ENCODE measurements around the gene R3HDML. TPM values are rescaled to one million over a fixed set of nuclear protein-coding genes. Genes with fewer than 3 reads are reported as not detected.

R3HDML gene
- total RNA-seq, 4 donors from 2014 or later, result not detected

GRCh38 chr20:44334709-44335108 is 2.1 kb upstream of the R3HDML start:
- Histone ChIP-seq H3K9me3 (no peaks in the 10 kb centered on the region), H3K36me3 (no peaks in the 10 kb centered on the region), H3K4me1 (no peaks in the 10 kb centered on the region), H3K27ac (no peak overlapping the region), H3K4me3 (no peak overlapping the region), H3K27me3 (no peaks in the 10 kb centered on the region)
- no peak for DNase-seq
- TF ChIP-seq CTCF (IDR thresholded peaks at IDR 0.05), result no peak
- TF ChIP-seq POLR2A (IDR thresholded peaks at IDR 0.05), result no peak

GRCh38 chr20:44335675-44336074 is 1.2 kb upstream of the R3HDML start:
- H3K27ac ChIP-seq, result no peak overlapping the region
- DNase-seq, result no peak
- H3K4me1 ChIP-seq, result no peaks in the 10 kb centered on the region
- H3K27me3 ChIP-seq, result no peaks in the 10 kb centered on the region
- TF ChIP-seq POLR2A (IDR thresholded peaks at IDR 0.05), result no peak
- TF ChIP-seq CTCF (IDR thresholded peaks at IDR 0.05), result no peak
- H3K9me3 ChIP-seq, result no peaks in the 10 kb centered on the region
- H3K4me3 ChIP-seq, result no peak overlapping the region
- H3K36me3 ChIP-seq, result no peaks in the 10 kb centered on the region

GRCh38 chr20:44336086-44336485 is 757 bp upstream of the R3HDML start:
- Histone ChIP-seq H3K9me3 (no peaks in the 10 kb centered on the region), H3K36me3 (no peaks in the 10 kb centered on the region), H3K27me3 (no peaks in the 10 kb centered on the region), H3K4me1 (no peaks in the 10 kb centered on the region), H3K4me3 (no peak overlapping the region), H3K27ac (no peak overlapping the region)
- no peak for DNase-seq
- TF ChIP-seq CTCF (IDR thresholded peaks at IDR 0.05) (no peak), POLR2A (IDR thresholded peaks at IDR 0.05) (no peak)

GRCh38 chr20:44342248-44342647 is 5.4 kb downstream of the R3HDML start:
- DNase-seq, result no peak
- H3K36me3 ChIP-seq, result no peaks in the 10 kb centered on the region
- no peak overlapping the region for H3K27ac ChIP-seq
- H3K4me1 ChIP-seq, result no peaks in the 10 kb centered on the region
- H3K9me3 ChIP-seq, result no peaks in the 10 kb centered on the region
- H3K27me3 ChIP-seq, result no peaks in the 10 kb centered on the region
- H3K4me3 ChIP-seq, result no peak overlapping the region
- TF ChIP-seq CTCF (IDR thresholded peaks at IDR 0.05) (no peak), POLR2A (IDR thresholded peaks at IDR 0.05) (no peak)

- TF ChIP-seq POLR2A (IDR thresholded peaks at IDR 0.05) (no peak), CTCF (IDR thresholded peaks at IDR 0.05) (no peak)
- Histone ChIP-seq H3K4me3 (no peak overlapping the region), H3K9me3 (no peaks in the 10 kb centered on the region), H3K27me3 (no peaks in the 10 kb centered on the region), H3K36me3 (no peaks in the 10 kb centered on the region), H3K4me1 (no peaks in the 10 kb centered on the region), H3K27ac (no peak overlapping the region)
- no peak for DNase-seq
Observed at GRCh38 chr20:44343162-44343675, 6.4 kb downstream of the R3HDML start.

GRCh38 chr20:44344723-44345122 is 7.9 kb downstream of the R3HDML start:
- Histone ChIP-seq H3K27ac (no peak overlapping the region), H3K36me3 (no peaks in the 10 kb centered on the region), H3K27me3 (no peaks in the 10 kb centered on the region), H3K9me3 (no peaks in the 10 kb centered on the region), H3K4me3 (no peak overlapping the region), H3K4me1 (no peaks in the 10 kb centered on the region)
- no peak for DNase-seq
- TF ChIP-seq CTCF (IDR thresholded peaks at IDR 0.05) (no peak), POLR2A (IDR thresholded peaks at IDR 0.05) (no peak)

Measured in Peyer's patch (tissue), 4 donors.